Medulla oblongata (tissue), 1 donor: Measurements from ENCODE around the gene NEMF.
A peak's percentile ranks its signal among the peaks of the same experiment; 100 is the strongest.
"Not testable (repeated sequence)": the region's sequence is repeated elsewhere in the genome, so short reads cannot be mapped to it uniquely, and the experiment has no call there.

ENCODE experiments used
- DNase-seq: peaks from one replicate; pipeline ENCODE4 v3.0.0-alpha.2; 2015; ENCODE audit errors: extremely low spot score

Gene NEMF

DNA sequence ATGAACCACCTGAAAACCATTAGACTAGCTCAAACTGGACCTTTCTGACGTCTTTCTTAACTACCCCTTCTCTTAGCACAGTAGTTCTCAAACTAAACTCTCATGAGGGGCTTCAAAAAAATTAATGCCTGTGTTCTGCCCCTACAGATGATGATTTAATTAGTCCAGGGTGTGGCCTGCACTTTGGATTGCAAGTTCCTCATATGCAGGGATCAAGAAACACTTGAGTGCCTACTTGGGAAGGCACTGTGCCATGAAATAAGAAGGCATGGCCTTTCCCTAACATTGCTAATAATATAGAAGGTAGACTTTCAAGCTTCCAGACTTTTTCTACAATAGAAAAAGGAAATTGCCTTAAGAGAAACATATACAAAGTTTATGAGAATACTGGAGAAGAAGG, 107.4 kb downstream of the NEMF start:
- DNase-seq, result no peak

DNA sequence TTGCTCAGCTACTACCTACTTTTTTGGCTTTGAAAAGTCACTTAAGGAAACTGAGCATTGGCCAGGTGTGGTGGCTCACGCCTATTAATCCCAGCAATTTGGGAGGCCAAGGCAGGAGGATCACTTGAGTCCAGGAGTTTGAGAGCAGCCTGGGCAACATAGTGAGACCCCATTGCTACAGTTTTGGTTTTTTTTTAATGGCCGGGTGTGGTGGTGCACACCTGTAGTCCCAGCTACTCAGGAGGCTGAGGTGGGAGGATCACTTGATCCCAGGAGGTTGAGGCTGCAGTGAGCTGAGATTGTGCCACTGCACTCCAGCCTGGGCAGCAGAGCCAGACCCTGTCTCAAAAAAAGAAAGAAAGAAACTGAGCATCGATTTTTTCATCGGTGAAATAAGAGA, 116.9 kb downstream of the NEMF start:
- not testable (repeated sequence) for DNase-seq

DNA sequence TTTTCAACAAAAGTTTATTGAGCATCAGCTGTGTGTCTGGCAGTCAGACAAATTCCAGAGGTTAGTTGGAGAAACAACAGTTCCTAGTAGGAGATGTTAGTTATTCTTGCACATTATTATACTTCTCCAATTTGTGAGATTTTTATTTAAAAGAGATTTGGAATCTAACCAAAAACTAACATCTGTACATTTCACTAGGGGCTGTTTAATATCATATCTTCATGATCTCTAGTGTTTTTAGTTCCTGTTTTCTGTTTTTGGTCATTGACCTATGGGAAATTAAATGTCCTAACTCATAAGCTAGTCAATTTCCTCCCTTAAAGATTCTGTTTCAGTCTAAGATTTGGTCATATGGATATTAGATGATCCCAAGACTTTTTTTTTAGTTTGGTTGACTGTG, 118.8 kb downstream of the NEMF start:
- DNase-seq, result no peak

DNA sequence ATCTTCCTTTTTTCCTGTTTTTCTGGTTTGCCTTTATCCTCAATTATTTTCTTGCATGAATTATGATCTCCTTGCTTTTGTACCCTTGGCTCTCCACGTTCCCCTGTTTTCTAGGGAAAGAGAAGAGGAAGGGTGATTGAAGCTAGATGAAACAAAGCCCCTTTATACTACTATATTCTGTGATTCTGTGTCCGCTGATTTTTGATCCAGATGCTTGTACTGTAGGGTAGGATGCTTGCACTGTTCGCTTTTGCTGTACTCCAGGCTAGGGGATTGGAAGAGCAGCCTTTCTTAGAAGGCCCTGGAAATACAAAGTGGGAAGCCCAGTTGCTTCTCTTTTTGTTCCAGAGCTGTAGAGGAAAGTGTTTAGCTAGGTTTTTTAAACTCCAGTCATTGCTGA, 119.7 kb downstream of the NEMF start:
- DNase-seq, result peak; percentile 52
